Hippocampal formation (tissue), 2 donors: Measurements from ENCODE around the gene GSG1L.

Source experiments
- DNase-seq, 2 donors: peaks; one replicate each; lab custom pipeline; 2025; lab: John Stamatoyannopoulos, UW

Gene GSG1L

GRCh38 chr16:27820646-27821345, 242.7 kb downstream of the GSG1L start:
- no peak for DNase-seq

- no peak for DNase-seq
Measured at GRCh38 chr16:27819881-27820610, 243.5 kb downstream of the GSG1L start.

- DNase-seq, result no peak
Measured at GRCh38 chr16:27819356-27819755, 244.2 kb downstream of the GSG1L start.

- DNase-seq, result no peak
Measured at GRCh38 chr16:27818246-27818645, 245.3 kb downstream of the GSG1L start.

GRCh38 chr16:27817038-27817437, 246.5 kb downstream of the GSG1L start:
- DNase-seq, result no peak

GRCh38 chr16:27816561-27816960, 247.0 kb downstream of the GSG1L start:
- peak; percentile 12 to 18 for DNase-seq

- no peak for DNase-seq
Measured at GRCh38 chr16:27813591-27813990, 249.9 kb downstream of the GSG1L start.

- DNase-seq, result no peak
Measured at GRCh38 chr16:27811881-27812280, 251.6 kb downstream of the GSG1L start.

GRCh38 chr16:27806986-27807385, 256.5 kb downstream of the GSG1L start:
- no peak for DNase-seq

GRCh38 chr16:27806388-27806787, 257.1 kb downstream of the GSG1L start:
- DNase-seq, result no peak

GRCh38 chr16:27805828-27806351, 257.6 kb downstream of the GSG1L start:
- no peak for DNase-seq

GRCh38 chr16:27803775-27804549, 259.6 kb downstream of the GSG1L start:
- no peak for DNase-seq

GRCh38 chr16:27802664-27803439, 260.7 kb downstream of the GSG1L start:
- no peak for DNase-seq

GRCh38 chr16:27801289-27801945, 262.1 kb downstream of the GSG1L start:
- DNase-seq, result no peak

GRCh38 chr16:27800817-27801216, 262.7 kb downstream of the GSG1L start:
- DNase-seq, result no peak

- no peak for DNase-seq
Measured at GRCh38 chr16:27799896-27800295, 263.6 kb downstream of the GSG1L start.

GRCh38 chr16:27798241-27798640, 265.3 kb downstream of the GSG1L start:
- DNase-seq, result peak in 1 of 2 donors; percentile 12

- DNase-seq, result no peak
Measured at GRCh38 chr16:27795992-27796614, 267.4 kb downstream of the GSG1L start.

- DNase-seq, result no peak
Measured at GRCh38 chr16:27793249-27793622, 270.3 kb downstream of the GSG1L start.

GRCh38 chr16:27792486-27793248, 270.8 kb downstream of the GSG1L start:
- no peak for DNase-seq
